ENCODE data around the gene ADM2.

The ADM2 gene

DNA sequence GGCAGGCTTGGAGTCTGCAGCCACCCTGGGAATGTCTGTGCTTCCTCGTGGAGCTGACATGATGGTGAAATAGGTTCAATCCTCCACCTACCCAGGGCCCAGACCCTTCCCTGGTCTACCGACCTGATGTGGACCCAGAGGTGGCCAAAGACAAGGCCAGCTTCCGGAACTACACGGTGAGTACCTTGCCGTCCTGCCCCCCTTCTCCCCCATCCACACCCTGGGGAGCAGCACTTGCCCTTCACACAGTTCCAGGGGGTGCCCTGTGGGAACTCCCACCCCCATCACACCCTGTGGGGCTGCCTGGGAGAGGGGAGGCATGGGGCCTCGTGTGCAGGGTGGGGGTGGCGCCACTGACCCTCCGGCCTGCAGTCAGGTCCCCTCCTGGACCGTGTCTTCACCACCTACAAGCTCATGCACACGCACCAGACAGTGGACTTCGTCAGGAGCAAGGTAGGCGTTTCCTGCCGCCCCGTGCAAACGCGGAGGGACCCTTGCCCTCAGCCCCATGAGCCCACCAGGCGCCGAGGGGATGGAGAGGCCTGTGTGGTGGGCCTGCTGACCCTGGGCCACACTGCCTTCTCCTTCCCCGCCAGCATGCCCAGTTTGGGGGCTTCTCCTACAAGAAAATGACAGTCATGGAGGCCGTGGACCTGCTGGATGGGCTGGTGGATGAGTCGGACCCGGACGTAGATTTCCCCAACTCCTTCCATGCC is 6.1 kb downstream of the ADM2 start:
- DNase-seq, result no peak

GRCh38 chr22:50488006-50488677 is 6.8 kb downstream of the ADM2 start:
- no peak for DNase-seq

- no peak for DNase-seq
Measured at GRCh38 chr22:50488886-50489285, 7.5 kb downstream of the ADM2 start.

DNA sequence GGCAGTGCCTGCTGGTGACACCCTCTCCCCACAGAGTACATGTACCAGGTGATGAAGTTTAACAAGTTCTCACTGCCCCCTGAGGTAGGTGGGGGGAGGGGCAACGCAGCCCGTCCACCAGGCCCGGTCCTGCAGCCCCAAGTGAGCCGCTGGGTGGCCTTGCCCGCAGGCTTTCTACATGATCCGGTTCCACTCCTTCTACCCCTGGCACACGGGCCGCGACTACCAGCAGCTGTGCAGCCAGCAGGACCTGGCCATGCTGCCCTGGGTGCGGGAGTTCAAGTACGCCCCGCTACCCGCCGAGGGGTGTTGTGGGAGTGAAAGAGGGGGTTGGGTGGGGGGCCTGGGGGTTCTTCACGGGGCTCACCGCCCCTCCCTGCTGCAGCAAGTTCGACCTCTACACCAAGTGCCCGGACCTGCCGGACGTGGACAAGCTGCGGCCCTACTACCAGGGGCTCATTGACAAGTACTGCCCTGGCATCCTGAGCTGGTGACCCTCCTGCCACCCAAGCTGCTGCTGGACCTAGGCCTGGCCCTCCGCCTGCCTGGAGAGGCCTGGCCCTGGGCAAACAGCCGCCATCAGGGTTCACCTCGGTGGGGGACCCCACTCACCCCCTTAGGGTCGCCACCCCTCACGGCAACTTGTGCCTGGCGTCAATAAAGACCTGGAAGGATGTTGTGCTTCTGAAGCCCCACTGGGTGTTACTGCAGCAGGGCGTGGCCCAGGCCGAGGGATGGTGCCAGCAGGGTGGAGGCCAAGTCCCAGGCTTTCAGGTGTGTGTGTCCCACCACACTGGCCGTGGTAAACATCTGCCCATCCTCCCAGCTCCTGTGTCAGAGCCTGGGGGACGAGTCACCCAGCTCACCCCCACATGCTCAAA is 8.3 kb downstream of the ADM2 start:
- no peak for DNase-seq

DNA sequence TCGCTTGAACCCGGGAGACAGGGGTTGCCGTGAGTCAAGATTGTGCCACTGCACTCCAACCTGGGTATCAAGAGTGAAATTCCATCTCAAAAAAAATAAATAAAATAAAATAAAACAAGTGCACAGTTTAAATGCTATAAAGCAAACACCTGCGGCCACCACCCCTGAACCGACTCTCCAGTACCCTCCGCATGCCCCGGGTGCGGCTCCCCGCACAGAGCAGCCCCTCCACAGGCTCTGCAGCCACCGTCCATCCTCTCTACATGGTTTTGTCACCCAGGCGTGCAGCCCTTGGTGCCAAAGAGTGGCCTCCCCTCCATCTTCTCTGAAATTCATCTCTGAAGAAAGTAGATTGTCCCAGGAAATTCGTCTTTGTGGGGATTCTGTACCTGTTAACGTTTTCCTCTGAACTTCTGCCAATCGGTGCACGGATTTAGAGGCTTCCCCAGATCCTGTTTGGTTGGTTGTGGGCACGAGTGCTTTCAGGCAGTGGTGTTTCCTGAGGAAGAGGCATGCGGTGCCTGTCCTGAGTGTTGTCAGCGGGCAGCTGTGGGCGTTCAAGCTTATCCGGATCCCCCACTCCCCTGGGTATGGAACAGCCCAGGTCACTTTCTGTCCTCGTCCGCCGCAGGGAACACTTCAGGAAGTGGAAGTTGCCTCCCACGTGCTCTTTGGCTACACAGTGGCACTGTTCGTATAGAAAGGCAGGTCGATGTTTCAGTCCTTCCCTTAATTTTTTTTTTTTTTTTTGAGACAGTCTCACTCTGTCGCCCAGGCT is 9.4 kb downstream of the ADM2 start:
- DNase-seq, result no peak

- no peak for DNase-seq
Measured at GRCh38 chr22:50497093-50497492, 15.8 kb downstream of the ADM2 start.

DNA sequence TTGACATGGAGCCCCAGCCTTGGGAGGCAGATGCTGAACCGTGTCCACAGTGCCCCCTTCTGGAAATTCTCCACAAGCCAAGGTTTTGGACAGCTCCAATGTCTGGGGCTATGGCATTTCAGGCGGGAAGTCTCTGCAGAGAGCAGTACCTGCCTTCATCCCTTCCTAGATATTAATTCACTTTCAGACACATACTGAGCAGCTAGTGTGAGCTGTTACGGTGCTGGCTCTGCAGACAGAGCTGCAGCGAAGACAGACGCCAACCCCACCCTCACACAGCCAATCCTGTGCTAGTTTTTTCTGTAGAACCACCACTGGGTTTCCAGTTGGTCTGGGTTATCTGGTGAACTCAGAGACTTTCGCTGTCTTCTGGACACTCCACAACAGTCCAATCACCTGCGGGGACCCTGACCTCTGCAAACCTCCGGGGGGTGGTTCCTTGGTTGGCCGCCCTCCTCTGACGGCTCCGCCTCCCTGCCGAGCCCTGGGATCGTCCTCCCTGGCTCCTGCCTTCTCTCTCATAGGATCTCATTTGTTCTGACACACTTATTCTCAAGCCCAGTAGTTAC is 17.1 kb downstream of the ADM2 start:
- DNase-seq, result peak; percentile 37 to 67

- DNase-seq, result no peak
Measured at GRCh38 chr22:50500452-50500851, 19.1 kb downstream of the ADM2 start.

GRCh38 chr22:50502096-50502495 is 20.8 kb downstream of the ADM2 start:
- DNase-seq, result no peak

- DNase-seq, result no peak
Measured at GRCh38 chr22:50502628-50503474, 21.5 kb downstream of the ADM2 start.

GRCh38 chr22:50503475-50504145 is 22.3 kb downstream of the ADM2 start:
- no peak for DNase-seq

DNA sequence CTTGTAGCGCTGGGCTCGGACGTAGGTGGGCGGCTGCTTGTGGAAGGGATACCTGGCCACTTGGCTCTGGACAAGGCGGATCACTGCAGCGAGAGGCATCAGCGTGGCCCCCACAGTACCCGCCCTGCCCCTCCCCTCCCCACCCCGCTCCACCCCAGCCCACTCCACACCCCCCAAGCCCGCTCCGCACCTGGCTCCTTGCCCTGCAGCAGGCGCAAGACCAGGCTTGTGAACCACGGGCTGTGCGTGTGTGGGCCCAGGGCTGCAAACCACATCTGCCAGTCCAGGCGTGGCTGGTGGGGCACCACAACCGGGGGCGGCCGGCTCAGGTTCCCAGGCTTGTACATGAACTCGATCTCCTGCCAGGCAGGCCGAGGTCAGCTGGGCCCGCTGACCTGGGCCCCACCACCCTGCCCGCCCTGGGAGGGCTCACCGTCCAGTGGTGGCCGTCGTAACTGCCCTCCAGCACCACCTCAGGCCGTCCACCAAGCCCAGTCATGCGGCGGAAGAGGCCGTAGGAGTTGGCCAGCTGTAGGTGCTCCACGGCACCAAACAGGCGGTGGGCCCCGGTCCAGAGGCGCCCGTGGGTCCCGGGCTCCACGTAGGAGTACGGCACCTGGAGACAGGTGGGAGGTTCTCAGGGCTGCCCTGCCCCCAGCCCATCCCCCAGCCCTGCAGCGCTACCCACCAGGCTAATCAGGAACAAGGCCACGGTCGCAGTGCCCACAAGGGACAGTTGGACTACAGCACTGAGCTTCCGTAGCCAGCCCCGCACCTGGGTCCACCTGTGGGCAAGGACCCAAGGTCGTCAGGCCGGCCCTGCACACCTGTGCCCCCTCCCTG is 23.2 kb downstream of the ADM2 start:
- no peak for DNase-seq

DNA sequence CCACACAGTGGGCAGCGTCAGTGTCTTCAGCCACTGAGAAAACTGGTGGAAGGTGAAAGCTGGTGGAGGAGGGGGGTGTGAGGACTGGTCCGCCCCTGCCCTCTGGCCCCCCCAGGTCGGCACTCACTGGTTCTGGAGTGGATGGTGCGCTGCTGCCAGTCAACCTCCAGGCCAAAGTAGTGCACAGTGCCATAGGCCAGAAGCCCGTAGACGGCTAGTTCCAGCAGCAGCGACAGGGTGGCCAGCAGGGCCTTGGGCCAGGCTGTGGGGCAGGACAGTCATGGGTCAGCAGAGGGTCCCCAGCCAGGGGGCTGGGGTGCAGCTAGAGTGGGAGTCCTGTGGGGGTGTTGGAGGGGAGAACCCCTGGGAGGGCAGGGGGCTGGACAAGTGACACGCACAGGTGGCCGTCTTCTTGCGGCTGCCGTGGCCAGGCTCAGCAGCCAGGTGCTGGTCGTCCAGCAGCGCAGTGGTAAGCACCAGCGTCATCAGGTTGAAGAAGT is 24.0 kb downstream of the ADM2 start:
- DNase-seq, result no peak

GRCh38 chr22:50505776-50506610 is 24.6 kb downstream of the ADM2 start:
- DNase-seq, result peak; percentile 82 to 87

GRCh38 chr22:50506611-50507420 is 25.5 kb downstream of the ADM2 start:
- DNase-seq, result peak in 1 of 2 experiments; percentile 91

DNA sequence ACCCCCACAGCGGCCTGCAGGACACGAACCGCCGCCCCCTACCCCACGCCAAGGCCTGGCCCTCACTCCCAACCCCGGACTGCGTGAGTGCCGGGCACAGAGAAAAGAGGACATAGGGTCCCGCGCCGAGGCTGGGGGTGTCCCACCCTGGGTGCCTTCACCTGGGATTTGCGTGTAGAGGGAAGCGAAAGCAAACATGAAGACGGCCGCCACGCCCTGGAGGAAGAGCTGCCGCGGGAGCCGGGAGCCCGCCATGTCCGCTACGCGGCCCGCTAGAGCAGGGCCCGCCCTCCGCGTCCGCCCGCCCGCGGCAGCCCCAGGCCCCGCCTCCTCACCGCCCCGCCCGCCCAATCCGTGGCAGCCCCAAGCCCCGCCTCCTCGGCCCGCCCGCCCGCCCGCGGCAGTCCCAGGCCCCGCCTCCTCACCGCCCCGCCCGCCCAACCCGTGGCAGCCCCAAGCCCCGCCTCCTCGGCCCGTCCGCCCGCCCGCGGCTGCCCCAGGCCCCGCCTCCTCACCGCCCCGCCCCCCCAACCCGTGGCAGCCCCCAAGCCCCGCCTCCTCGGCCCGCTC is 26.2 kb downstream of the ADM2 start, which contains the start of gene LMF2:
Gene LMF2, minus strand, starts transcription at position 282 of the 570 bp plus-strand sequence. Its CDS starts 27 bp downstream, at position 255.
- DNase-seq, result peak; percentile 60 to 95
